ENCODE results near the gene ZNF106.

ZNF106 gene

DNA sequence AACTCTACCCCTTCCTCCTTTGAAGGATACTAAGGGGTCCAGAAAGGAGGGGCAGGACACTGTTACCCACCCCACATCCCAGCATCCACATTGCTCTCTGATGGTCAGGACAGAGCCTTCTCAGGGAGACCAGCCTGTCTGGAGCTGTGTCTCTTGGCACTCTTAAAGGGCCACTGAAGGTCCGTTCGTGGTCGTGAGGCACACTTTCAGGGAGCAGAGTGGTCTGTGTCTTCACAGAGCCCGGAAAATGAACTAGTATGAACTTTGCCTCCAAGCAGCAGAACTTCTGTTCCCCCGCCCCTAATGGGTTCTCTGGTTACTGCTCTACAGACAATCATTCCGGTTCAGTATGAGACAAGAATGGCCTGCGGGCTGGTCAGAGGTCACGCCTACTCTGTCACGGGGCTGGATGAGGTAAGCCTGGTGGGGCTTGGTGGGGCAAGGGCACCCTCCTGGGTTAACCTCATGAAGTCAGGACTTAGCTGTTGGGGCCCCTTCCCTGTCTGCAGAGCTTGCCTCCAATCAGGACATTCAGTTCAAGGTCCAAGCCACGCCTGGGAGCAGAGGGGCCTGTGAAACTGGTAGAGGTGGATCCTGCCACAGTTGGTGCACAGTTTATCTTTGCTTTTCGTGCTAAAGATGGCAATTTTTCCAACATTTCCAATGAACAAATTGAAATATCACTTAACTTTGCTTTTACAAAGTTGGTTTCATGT, 98.5 kb downstream of the ZNF106 start:
- DNase-seq (ENCODE audit: low read depth): no peak
- no peak overlapping the region for H3K4me3 ChIP-seq (ENCODE audit: low read depth, low read length)
- no peak for TF ChIP-seq CTCF (IDR thresholded peaks at IDR 0.05; ENCODE audit: low read depth, low read length, missing control alignments)

- DNase-seq (ENCODE audit: low read depth): no peak
- TF ChIP-seq CTCF (IDR thresholded peaks at IDR 0.05; ENCODE audit: low read depth, low read length, missing control alignments): no peak
- H3K4me3 ChIP-seq (ENCODE audit: low read depth, low read length): no peak overlapping the region
Measured at GRCh38 chr15:42387603-42388002, 103.3 kb downstream of the ZNF106 start.

GRCh38 chr15:42385980-42386700, 104.8 kb downstream of the ZNF106 start:
- no peak for DNase-seq (ENCODE audit: low read depth)
- no peak for TF ChIP-seq CTCF (IDR thresholded peaks at IDR 0.05; ENCODE audit: low read depth, low read length, missing control alignments)
- H3K4me3 ChIP-seq (ENCODE audit: low read depth, low read length): no peak overlapping the region

- H3K4me3 ChIP-seq (ENCODE audit: low read depth, low read length): no peak overlapping the region
- DNase-seq (ENCODE audit: low read depth): no peak
- peak; percentile 74 for TF ChIP-seq CTCF (IDR thresholded peaks at IDR 0.05; ENCODE audit: low read depth, low read length, missing control alignments)
Measured at GRCh38 chr15:42385206-42385979, 105.5 kb downstream of the ZNF106 start.

GRCh38 chr15:42384597-42384996, 106.3 kb downstream of the ZNF106 start:
- no peak for DNase-seq (ENCODE audit: low read depth)
- H3K4me3 ChIP-seq (ENCODE audit: low read depth, low read length): no peak overlapping the region
- no peak for TF ChIP-seq CTCF (IDR thresholded peaks at IDR 0.05; ENCODE audit: low read depth, low read length, missing control alignments)

DNA sequence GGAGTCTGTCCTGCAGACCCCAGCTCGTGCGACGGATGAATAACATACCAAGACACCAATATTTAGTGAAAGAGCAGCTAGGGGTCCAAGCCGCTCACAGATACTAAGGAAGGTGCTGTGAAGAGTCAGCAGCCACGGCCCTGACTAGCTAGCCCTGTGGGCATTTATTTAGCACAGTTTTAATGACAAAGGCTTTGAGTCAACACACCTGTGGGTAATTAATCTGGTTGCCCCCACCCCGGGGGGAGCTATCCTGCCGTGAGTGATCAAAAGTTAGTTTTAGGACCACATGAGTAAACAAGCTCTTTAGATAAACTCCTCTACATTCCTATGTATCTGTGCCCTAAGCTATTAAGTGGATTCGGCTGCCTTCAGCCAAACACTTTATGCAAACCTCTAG, 112.9 kb downstream of the ZNF106 start:
- TF ChIP-seq CTCF (IDR thresholded peaks at IDR 0.05; ENCODE audit: low read depth, low read length, missing control alignments): no peak
- no peak overlapping the region for H3K4me3 ChIP-seq (ENCODE audit: low read depth, low read length)
- no peak for DNase-seq (ENCODE audit: low read depth)

All from GM12864 (cell line).